Fibroblast of villous mesenchyme (primary cell): Measurements from ENCODE around the gene RIOK3. TPM values are rescaled to one million over a fixed set of nuclear protein-coding genes. Genes with fewer than 3 reads are reported as not detected.
"Not testable (repeated sequence)": the region's sequence is repeated elsewhere in the genome, so short reads cannot be mapped to it uniquely, and the experiment has no call there.

Experiments
- DNase-seq: peaks from one replicate; pipeline ENCODE4 v3.0.0-alpha.2; 2010; ENCODE audit warnings: low read depth
- H3K4me3 ChIP-seq: 2 replicates; pipeline ENCODE4 v1.5.1; 2011; ENCODE audit warnings: low read depth, mild to moderate bottlenecking, low read length
- CTCF ChIP-seq: IDR thresholded peaks from 2 replicates; pipeline ENCODE4 v1.5.1; 2012; ENCODE audit warnings: low read depth, mild to moderate bottlenecking, low read length; ENCODE audit not compliant: insufficient read depth
- total RNA-seq: library from RNA; depleted of rRNA; stranded (reverse); fragments of >200 nt; gene quantifications from 2 replicates; pipeline ENCODE4 v1.2.3, GENCODE V29; 2012

The RIOK3 gene
- total RNA-seq, 1 donor, result 71.2 TPM

GRCh38 chr18:23503038-23503962, 50.2 kb downstream of the RIOK3 start, which contains the start of gene RMC1:
RMC1 (plus strand) TSS chr18:23503511; CDS start chr18:23503619, 108 bp downstream.
- no peak for TF ChIP-seq CTCF
- H3K4me3 ChIP-seq, result peak within 1 kb of the TSS; percentile 87
- DNase-seq, result peak; percentile 95

- H3K4me3 ChIP-seq, result peak overlapping the region; percentile 87
- no peak for DNase-seq
- TF ChIP-seq CTCF, result no peak
Measured at GRCh38 chr18:23503963-23504344, 50.9 kb downstream of the RIOK3 start.

GRCh38 chr18:23504720-23505119, 51.6 kb downstream of the RIOK3 start:
- no peak for DNase-seq
- TF ChIP-seq CTCF, result no peak
- peak overlapping the region; percentile 87 for H3K4me3 ChIP-seq

- DNase-seq, result no peak
- no peak overlapping the region for H3K4me3 ChIP-seq
- no peak for TF ChIP-seq CTCF
Measured at GRCh38 chr18:23506393-23506792, 53.3 kb downstream of the RIOK3 start.

- not testable (repeated sequence) for DNase-seq, H3K4me3 ChIP-seq
Measured at GRCh38 chr18:23510923-23511322, 57.8 kb downstream of the RIOK3 start.

- not testable (repeated sequence) for DNase-seq, H3K4me3 ChIP-seq
Measured at GRCh38 chr18:23512216-23512615, 59.1 kb downstream of the RIOK3 start.

- no peak overlapping the region for H3K4me3 ChIP-seq
- peak; percentile 89 for DNase-seq
- no peak for TF ChIP-seq CTCF
Measured at GRCh38 chr18:23512641-23513040, 59.6 kb downstream of the RIOK3 start.
